ENCODE results near the gene SLC2A9. TPM values are rescaled to one million over a fixed set of nuclear protein-coding genes. Genes with fewer than 3 reads are reported as not detected.

Gene SLC2A9
- total and polyA plus RNA-seq, 2 of the 13 experiments (the other 11 are each of a cell fraction or from before 2014, with no cell fraction given) = 36.2 to 42.3 TPM

- Histone ChIP-seq H2AFZ (ENCODE audit: low read length) (no peak overlapping the region), H3K4me3 (replicated peaks in 1 of 3; ENCODE audit: insufficient read depth in 1 of 3, low read depth in 2 of 3, low read length in 3 of 3) (no peak overlapping the region), H3K79me2 (ENCODE audit: insufficient read depth, low read length) (no peaks in the 10 kb centered on the region), H3K9me3 (ENCODE audit: low read length) (no peaks in the 10 kb centered on the region), H3K4me2 (ENCODE audit: low read depth, low read length) (no peak overlapping the region), H4K20me1 (ENCODE audit: insufficient read depth, low read length) (0 out of 2 replicates have a peak, but pooled peaks cover 4% of the 10 kb centered on the region), H3K36me3 (replicated peaks in 1 of 2; ENCODE audit: control insufficient read depth in 1 of 2, insufficient read depth in 2 of 2, low read length in 2 of 2) (peaks cover 26 to 89% of the 10 kb centered on the region in 2 experiments), H3K27me3 (ENCODE audit: control insufficient read depth in 1 of 2, insufficient read depth in 2 of 2, low read length in 2 of 2) (no peaks in the 10 kb centered on the region), H3K4me1 (ENCODE audit: insufficient read depth, low read length) (no peaks in the 10 kb centered on the region), H3K9ac (ENCODE audit: insufficient read depth, low read depth, low read length) (no peak overlapping the region), H3K27ac (ENCODE audit: extremely low read length, insufficient read depth, low read length) (no peak overlapping the region)
- BruUV-seq (replicated peaks) = no TSS peak
- no peak for FAIRE-seq
- TF ChIP-seq ATF7-NPFF (CRISPR knock-in tag; IDR thresholded peaks at IDR 0.05; ENCODE audit: low read depth) (no peak), DMAP1 (CRISPR knock-in tag; IDR thresholded peaks at IDR 0.05) (no peak), NFE2L2 (IDR thresholded peaks at IDR 0.05; ENCODE audit: low read length) (no peak), ZFP41 (CRISPR knock-in tag; IDR thresholded peaks at IDR 0.05; ENCODE audit: borderline replicate concordance) (no peak), SNAI1 (CRISPR knock-in tag; IDR thresholded peaks at IDR 0.05; ENCODE audit: borderline replicate concordance) (no peak), ZNF788 (CRISPR knock-in tag; IDR thresholded peaks at IDR 0.05; ENCODE audit: borderline replicate concordance) (no peak), MAFG (CRISPR knock-in tag; IDR thresholded peaks at IDR 0.05) (no peak)
- TF ChIP-seq, protein P1, sequence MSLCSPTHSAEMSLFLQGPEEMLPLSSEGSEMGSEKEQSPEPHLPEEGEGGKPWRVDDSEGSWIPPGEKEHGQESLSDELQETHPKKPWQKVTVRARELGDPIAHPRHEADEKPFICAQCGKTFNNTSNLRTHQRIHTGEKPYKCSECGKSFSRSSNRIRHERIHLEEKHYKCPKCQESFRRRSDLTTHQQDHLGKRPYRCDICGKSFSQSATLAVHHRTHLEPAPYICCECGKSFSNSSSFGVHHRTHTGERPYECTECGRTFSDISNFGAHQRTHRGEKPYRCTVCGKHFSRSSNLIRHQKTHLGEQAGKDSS (CRISPR knock-in tag; IDR thresholded peaks at IDR 0.05; ENCODE audit: borderline replicate concordance, low read depth) = no peak
- TF ChIP-seq, protein P2, sequence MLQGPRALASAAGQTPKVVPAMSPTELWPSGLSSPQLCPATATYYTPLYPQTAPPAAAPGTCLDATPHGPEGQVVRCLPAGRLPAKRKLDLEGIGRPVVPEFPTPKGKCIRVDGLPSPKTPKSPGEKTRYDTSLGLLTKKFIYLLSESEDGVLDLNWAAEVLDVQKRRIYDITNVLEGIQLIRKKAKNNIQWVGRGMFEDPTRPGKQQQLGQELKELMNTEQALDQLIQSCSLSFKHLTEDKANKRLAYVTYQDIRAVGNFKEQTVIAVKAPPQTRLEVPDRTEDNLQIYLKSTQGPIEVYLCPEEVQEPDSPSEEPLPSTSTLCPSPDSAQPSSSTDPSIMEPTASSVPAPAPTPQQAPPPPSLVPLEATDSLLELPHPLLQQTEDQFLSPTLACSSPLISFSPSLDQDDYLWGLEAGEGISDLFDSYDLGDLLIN (CRISPR knock-in tag; IDR thresholded peaks at IDR 0.05; ENCODE audit: borderline replicate concordance) = no peak
- ChIA-PET POLR2A (no interaction called here), CTCF (ENCODE audit: low intra/inter-chr PET ratio, low total read pairs) (no interaction called here)
- in situ Hi-C loops (cut with HindIII; ENCODE audit: extremely low pct_ligation_motif_present, low pct_unique_long_range_greater_than_20kb) (no loop called here), intact Hi-C loops (cut with micrococcal nuclease; ENCODE audit: unreplicated experiment) (no loop called here)
- WGBS (ENCODE audit: low lambda C conversion rate) = 99% methylated on average over 5 of the region's 5 CpGs
- no peak for ATAC-seq
- no peak for DNase-seq (ENCODE audit: low spot score)
Observed at GRCh38 chr4:9940041-9940440, 81.3 kb downstream of the SLC2A9 start.

Data from HepG2 (cell line).